NCI-H1048 (cell line): ENCODE data around the gene KCNJ18.
"Not testable (repeated sequence)": the region's sequence is repeated elsewhere in the genome, so short reads cannot be mapped to it uniquely, and the experiment has no call there.

Experiments used
- DNase-seq: peaks from one replicate; lab custom pipeline; 2025; lab: John Stamatoyannopoulos, UW

The KCNJ18 gene

DNA sequence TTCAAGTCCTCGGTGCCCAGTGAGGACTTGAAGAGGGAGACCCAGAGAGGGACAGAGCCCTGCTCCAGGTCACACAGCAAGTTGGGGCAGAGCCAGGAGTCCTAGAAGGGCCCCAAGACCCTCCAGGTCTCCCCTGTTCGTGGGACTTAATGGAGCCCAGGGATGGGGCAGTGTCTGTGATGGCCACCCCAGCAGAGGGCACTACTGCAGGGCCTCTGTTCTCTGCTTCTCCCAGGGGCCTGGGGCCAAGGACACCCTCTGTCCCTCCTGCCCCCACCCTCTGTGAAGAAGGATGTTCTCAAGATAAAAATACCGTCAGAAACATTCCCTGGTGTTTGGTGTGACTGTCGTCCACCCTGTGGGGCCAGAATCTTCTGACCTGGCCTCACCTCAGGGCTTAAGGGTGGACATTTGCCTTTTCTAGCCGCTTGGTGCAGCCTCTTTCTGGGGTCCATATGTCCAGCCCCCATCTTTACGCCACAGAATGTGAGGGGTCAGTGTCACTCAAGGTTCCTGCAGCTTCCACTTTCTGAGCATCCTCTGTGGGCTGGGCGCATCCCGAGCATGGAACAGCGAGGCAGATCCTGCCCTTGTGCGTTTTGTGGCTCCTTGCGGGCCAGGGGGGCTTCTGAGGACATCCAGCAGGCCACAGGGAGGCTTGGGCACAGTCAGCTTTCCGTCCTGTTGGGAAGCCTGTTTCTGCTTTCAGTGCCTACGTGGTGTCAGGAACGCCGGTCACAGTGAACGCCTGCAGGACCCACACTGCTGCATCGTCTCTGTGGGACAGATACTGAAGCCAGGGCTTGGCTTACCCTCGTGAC, at the start of gene KCNJ18:
Gene KCNJ18, plus strand, starts transcription at position 641 of the 821 bp plus-strand sequence. CDS start 10,264 bp downstream, outside the sequence.
- not testable (repeated sequence) for DNase-seq

DNA sequence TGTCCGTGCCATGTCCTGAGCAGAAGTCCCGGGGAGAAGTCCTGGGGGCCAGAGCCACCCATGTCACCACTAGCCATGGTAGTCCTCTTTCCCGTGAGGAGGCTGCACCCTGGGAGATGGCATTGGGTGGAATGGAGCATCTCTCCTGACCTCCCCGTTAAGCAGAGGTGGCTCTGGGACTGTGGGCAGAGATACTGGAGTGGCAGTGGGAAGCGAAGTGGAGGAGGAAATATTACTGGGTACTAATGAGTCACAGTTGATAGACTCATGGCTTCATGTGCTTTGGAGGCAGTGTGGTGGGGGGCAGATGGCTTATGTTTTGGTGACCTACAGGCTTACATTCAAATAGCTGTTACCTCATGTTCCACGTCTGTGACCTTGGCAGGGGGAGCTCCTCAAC, 44.2 kb upstream of the KCNJ18 start:
- DNase-seq: not testable (repeated sequence)

- not testable (repeated sequence) for DNase-seq
These were observed 42.3 kb upstream of the KCNJ18 start for GRCh38 chr17:21650043-21650442.

GRCh38 chr17:21652049-21652448, 40.3 kb upstream of the KCNJ18 start:
- DNase-seq: not testable (repeated sequence)

GRCh38 chr17:21653211-21653610, 39.1 kb upstream of the KCNJ18 start:
- not testable (repeated sequence) for DNase-seq

GRCh38 chr17:21656518-21657309, 35.6 kb upstream of the KCNJ18 start:
- not testable (repeated sequence) for DNase-seq

GRCh38 chr17:21659635-21660034, 32.7 kb upstream of the KCNJ18 start:
- DNase-seq: not testable (repeated sequence)

DNA sequence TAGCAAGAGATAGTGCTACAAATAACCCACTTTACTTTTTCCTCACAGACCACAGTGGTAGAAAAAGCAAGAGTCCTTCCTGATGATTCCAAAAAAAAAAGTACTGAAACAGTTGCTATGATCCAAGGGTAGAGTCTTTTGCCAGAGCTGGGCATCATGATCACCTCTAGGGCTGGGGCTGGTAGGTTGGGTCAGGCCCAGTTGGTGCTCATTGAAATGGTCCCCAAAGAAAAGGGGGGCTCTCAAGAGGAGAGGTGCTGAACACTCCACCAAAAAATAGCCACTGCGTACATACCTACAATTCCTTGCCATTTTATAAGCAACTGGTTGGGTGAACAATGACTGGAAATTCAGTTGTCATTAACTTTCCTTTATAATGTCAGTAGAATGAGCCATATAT, 30.9 kb upstream of the KCNJ18 start:
- not testable (repeated sequence) for DNase-seq

- DNase-seq: not testable (repeated sequence)
These were observed 29.2 kb upstream of the KCNJ18 start for GRCh38 chr17:21663166-21663565.

- DNase-seq: not testable (repeated sequence)
These were observed 28.5 kb upstream of the KCNJ18 start for GRCh38 chr17:21663614-21664474.

DNA sequence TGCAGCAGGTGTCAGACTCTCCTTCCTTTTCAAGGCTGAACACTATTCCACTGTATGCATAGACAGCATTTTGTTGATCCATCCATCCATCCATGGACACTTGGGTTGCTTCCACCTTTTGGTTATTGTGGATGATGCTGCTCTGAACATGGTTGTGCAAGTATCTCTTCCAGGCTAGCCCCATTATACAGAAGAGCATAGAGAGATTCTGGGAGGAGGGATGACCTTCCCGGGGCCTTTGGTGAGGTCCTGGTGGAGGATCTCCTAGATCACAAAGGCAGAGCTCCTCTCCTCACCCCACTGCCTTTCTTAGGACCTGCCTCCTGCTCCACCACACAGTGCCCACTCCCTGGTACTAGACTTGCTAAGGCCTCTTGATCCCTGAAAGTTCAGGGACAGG, 27.2 kb upstream of the KCNJ18 start:
- not testable (repeated sequence) for DNase-seq

- not testable (repeated sequence) for DNase-seq
These were observed 26.3 kb upstream of the KCNJ18 start for GRCh38 chr17:21665935-21666493.

GRCh38 chr17:21666711-21667412, 25.5 kb upstream of the KCNJ18 start:
- DNase-seq: not testable (repeated sequence)

- peak; percentile 57 for DNase-seq
These were observed 24.8 kb upstream of the KCNJ18 start for GRCh38 chr17:21667413-21668117.

GRCh38 chr17:21668118-21668488, 24.2 kb upstream of the KCNJ18 start:
- not testable (repeated sequence) for DNase-seq

- not testable (repeated sequence) for DNase-seq
These were observed 23.4 kb upstream of the KCNJ18 start for GRCh38 chr17:21668746-21669508.

GRCh38 chr17:21669616-21670360, 22.5 kb upstream of the KCNJ18 start:
- not testable (repeated sequence) for DNase-seq

- DNase-seq: not testable (repeated sequence)
These were observed 21.8 kb upstream of the KCNJ18 start for GRCh38 chr17:21670361-21671155.
